GM12891 (cell line): ENCODE measurements around the gene NPFF.

Experiments used
- DNase-seq: peaks from one replicate; pipeline ENCODE4 v3.0.0; 2011; ENCODE audit warnings: low spot score; ENCODE audit not compliant: insufficient read length
- FAIRE-seq: peaks from 2 replicates; lab custom pipeline; 2011; peaks lifted over from hg19 to GRCh38; lab: Jason Lieb, UNC
- PAX5 ChIP-seq: IDR thresholded peaks from 2 replicates; pipeline ENCODE4 v1.6.1; 2011; ENCODE audit warnings: low read length, moderate library complexity, mild to moderate bottlenecking; ENCODE audit not compliant: insufficient read depth, severe bottlenecking
- POLR2A ChIP-seq: IDR thresholded peaks from 2 replicates; pipeline ENCODE4 v1.6.1; 2011; ENCODE audit warnings: low read depth, low read length, control low read depth
- POLR2AphosphoS5 ChIP-seq: IDR thresholded peaks from 2 replicates; pipeline ENCODE4 v1.6.1; 2011; ENCODE audit warnings: low read depth, low read length, control low read depth
- POU2F2 ChIP-seq: IDR thresholded peaks from 2 replicates; pipeline ENCODE4 v1.6.1; 2011; ENCODE audit warnings: low read depth, mild to moderate bottlenecking, control low read depth, low read length, moderate library complexity
- SPI1 ChIP-seq: IDR thresholded peaks from 2 replicates; pipeline ENCODE4 v1.6.1; 2011; ENCODE audit warnings: low read depth, low read length, control low read depth
- TAF1 ChIP-seq: IDR thresholded peaks from 2 replicates; pipeline ENCODE4 v1.6.1; 2011; ENCODE audit warnings: low read depth, low read length, control low read depth

NPFF gene

DNA sequence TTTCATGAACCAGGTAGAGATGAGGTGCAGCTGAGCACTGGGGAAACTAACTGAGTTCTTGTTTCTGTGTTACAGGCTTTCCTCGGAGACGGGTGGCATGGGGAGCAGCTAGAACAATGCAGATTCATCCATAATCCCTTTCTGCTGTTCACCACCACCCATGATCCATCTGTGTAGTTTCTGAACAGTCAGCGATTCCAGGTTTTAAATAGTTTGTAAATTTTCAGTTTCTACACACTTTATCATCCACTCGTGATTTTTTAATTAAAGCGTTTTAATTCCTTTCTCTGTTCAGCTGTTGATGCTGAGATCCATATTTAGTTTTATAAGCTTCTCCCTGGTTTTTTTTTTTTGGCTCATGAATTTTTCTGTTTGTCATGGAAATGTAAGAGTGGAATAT is 28.0 kb downstream of the NPFF start:
- TF ChIP-seq POLR2A (no peak), POLR2AphosphoS5 (no peak; the same call in 1 of the 2 replicates), TAF1 (no peak), POU2F2 (no peak), SPI1 (no peak), PAX5 (no peak)
- FAIRE-seq: no peak
- no peak for DNase-seq

DNA sequence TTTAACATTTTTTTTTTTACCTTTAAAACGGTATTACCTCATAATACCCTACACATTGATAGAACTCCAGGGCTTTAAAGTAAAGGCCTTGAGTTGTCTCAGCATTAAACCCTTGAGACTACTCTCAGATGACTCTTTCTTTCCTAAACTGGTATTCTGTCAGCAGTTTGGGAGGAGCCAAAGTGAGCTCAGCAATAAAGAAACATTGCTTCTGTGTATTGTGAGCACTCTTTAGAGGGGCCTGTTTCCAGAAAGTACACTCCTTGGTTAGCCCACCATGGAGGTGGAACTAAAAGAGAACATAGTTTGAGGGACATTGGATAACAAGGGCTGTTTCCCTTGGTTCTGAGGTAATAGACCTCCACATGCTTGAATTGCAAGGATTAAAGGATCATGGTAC is 28.4 kb downstream of the NPFF start:
- no peak for FAIRE-seq
- DNase-seq: no peak
- TF ChIP-seq POU2F2 (no peak), POLR2AphosphoS5 (peak; percentile 39; the same call in 1 of the 2 replicates), POLR2A (peak; percentile 33; the same call in 1 of the 2 replicates)

DNA sequence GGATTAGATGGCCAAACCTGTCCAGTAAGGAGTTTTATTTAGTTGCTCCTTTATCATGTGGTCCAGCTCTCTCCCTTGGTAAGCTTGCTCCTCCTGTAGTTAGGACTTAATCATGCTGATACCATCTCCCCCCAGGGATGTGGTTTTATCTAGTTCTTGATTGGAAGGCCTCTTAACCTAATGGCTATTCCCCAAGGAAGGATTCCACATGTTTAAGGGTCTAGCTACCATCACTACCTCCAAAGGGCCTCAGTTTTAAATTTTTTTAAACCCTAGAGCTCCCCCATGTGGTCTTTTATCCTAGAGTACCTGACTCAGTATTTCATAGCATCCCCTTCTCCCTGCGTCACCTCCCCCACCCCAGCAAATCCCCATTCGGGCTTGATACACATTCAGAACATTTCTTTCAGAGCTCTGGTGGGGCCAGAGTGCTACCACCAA is 30.5 kb downstream of the NPFF start:
- DNase-seq: no peak
- FAIRE-seq: no peak
- TF ChIP-seq PAX5: no peak
- 0 out of 2 replicates have a peak, but pooled peaks have one; percentile 54 for TF ChIP-seq POLR2AphosphoS5

DNA sequence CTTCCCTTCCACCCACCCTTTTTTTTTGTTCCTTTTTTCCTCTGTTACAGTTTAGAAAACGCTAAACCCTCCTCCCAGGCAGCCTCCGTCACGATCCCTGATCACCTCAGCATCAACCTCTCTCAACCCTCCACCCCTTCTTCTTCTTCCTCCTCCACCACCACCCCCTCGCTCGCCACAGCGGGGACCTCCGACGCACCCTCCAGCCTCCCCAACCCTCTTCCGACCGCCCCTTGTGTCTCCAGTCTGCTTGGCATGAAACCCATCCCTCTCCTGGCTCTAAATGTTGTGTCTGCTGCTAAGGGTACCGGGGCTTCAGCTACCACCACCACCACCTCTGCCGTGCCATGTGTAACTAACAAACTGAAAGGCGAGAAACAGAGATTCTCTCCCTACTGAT is 32.5 kb downstream of the NPFF start:
- TF ChIP-seq SPI1: no peak
- TF ChIP-seq PAX5: no peak
- TF ChIP-seq POLR2A: no peak
- no peak for TF ChIP-seq POLR2AphosphoS5
- FAIRE-seq: no peak
- DNase-seq: no peak

DNA sequence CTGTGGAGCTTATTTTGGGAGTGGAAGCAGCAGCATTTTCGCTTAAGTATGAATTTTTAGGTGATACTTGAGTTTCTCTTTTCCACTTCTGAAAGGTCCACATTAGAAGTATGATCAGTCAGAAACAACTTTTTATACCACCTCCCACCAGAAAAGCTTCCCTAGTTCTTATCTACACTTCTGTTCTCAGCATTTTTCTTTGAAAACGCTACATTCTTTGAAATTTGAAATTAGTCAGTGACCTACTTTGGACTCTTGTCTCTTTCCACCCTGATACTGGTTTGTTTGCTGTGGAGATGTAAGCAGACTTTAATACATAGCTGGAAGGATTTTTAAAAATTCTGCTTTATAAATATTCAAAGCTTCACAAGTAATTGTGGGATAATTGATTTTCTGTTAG is 33.2 kb downstream of the NPFF start:
- FAIRE-seq: no peak
- no peak for DNase-seq

DNA sequence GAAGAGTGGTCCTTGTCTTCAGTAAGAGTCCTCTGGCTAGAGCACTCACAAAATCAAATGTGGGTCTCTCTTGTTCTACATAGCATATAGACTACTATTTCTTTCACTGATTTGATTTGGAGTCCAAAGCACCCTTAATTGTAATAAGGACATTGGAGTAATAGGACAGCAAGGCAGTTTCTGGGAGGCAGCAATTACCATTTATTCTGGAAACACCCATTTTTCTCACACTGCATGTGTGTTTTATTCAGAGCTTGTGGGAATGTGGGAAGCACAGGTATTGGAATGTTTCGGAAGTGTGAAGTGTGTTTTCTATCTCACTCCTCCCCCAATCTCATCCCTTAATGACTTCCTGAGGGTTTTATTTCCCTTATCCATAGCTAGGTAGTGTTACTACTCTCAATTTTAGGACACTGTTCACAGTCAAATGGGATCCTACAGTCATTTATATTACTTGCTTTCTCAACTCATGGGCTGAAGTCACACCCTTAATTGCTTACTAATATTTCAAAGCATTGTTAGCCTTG is 35.2 kb downstream of the NPFF start:
- TF ChIP-seq SPI1: no peak
- no peak for TF ChIP-seq POU2F2
- no peak for TF ChIP-seq POLR2AphosphoS5
- TF ChIP-seq POLR2A: no peak
- no peak for TF ChIP-seq TAF1
- no peak for TF ChIP-seq PAX5
- no peak for FAIRE-seq
- DNase-seq: no peak

More for the DNA sequence above, 33.2 kb downstream of the NPFF start:
- TF ChIP-seq POU2F2 (no peak), POLR2AphosphoS5 (peak; percentile 2; the same call in 1 of the 2 replicates), POLR2A (no peak)

GRCh38 chr12:53468282-53468681 is 39.0 kb downstream of the NPFF start:
- FAIRE-seq (no peak), DNase-seq (no peak)
- TF ChIP-seq POLR2AphosphoS5 (peak; percentile 77), POLR2A (peak; percentile 69; the same call in 1 of the 2 replicates), PAX5 (no peak)

- DNase-seq (no peak), FAIRE-seq (no peak)
- TF ChIP-seq POU2F2 (no peak), POLR2AphosphoS5 (no peak), SPI1 (no peak), POLR2A (no peak), PAX5 (no peak), TAF1 (no peak)
These were observed 39.4 kb downstream of the NPFF start for GRCh38 chr12:53467880-53468279.

DNA sequence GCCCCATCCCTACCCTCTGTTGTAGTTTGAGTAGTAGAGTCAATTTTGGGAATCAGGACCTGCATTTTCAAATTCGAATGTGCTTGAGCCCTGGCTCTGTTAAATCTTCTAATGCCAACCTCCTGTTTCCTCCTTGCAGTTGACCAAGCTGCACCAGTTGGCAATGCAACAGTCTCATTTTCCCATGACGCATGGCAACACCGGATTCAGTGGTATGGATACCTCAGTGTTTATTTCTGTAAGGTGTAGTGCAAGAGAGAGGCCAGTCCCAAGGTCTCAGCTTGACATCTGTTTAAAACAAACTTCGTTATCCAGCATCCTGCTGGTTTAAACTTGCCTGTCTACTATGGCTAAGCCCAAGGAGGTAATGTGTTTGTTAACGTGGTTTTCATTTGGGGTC is 40.2 kb downstream of the NPFF start:
- TF ChIP-seq PAX5 (no peak), POLR2A (no peak; the same call in 1 of the 2 replicates), POU2F2 (no peak), SPI1 (no peak), TAF1 (no peak), POLR2AphosphoS5 (no peak; the same call in 1 of the 2 replicates)
- FAIRE-seq (no peak), DNase-seq (no peak)

- DNase-seq (no peak), FAIRE-seq (no peak)
- TF ChIP-seq POLR2AphosphoS5 (no peak; the same call in 1 of the 2 replicates), POLR2A (no peak; the same call in 1 of the 2 replicates), TAF1 (no peak), POU2F2 (no peak), SPI1 (no peak), PAX5 (no peak)
These were observed 40.6 kb downstream of the NPFF start for GRCh38 chr12:53466640-53467039.
